ENCODE measurements around the gene SMPD2.

Gene SMPD2

DNA sequence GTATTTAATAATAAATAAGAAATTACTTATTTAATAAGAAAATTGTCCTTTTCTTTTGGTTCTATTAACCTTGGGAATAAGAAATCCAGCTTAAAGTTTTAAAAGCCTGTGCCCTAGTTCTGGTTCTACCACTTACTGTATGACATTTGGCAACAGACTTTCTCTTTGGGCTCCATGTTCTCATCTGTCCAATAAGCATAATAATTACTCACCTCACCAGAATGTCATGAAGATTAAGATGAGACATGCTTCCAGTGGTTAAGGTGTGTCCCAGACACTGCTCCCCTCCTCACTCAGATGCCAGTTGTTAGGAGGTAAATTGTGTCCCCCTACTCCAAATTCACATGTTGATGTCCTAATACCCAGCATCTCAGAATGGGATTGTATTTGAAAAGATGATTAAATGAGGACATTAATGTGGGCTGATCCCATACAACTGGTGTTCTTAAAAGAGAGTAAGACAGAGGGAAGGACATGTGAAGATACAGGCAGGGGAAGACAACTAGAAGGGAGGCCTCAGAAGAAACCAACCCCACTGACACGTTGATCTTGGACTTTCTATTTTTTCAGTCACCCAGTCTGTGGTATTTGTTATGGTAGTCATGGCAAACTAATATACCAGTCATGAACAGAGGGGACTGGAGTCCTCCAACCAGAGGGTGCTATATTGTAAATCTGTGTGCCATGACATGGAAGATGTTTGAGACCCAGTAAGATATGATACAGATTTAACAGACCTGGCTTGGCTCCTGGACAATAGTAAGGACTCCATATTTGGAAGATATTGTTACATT is 21.4 kb downstream of the SMPD2 start:
- DNase-seq, result no peak

DNA sequence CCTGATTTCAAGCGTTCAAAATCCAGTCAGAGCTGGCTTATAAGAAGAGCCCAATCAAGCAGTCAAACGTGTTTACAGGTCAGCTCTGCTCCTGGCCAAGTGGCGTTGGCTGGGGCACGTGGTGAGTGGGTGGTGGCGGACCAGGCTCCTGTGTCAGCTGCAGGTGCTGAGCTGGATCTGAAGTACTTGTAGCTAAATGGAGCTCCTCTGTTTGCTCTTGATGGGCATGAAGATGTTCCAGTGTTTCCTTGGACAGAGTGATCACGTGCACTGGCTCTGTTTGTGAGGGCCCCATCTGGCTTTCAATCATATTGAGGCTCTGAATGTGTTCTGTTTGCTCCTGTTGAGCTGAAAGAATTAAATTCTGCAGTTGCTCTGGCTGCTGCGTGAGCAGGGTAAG is 25.2 kb downstream of the SMPD2 start:
- no peak for DNase-seq

DNA sequence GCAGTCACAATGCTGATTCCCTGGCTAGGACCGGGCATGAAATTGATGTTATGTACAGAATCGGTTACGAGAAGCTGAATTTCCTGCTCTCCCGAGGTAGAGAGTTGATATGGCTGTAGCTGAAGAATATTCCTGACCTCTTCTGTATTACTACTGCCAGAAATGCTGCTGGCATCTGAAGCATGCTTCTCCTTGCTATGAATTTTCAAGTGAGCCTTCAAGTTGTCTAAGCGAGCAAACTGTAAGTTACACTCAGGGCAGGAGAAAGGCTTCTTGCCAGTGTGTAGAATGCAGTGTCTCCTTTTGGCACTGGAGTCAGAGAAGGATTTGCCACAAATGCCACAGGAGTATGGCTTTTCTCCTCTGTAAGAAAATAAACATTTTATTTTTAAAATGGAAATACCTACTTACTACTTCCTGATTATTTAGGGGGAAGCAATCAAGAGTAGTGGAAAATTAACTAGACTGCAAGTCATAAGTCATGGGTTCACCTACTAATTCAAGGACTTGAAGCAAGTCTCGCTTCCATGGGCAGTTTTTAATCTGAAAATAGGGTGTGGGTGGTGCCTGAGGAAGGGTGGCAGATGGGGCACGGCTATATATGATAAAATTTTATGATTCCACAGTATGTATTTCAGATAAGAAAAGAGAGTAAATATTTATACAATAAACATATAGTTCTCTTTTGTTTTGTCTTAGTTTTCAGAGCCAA is 25.8 kb downstream of the SMPD2 start:
- DNase-seq, result no peak

DNA sequence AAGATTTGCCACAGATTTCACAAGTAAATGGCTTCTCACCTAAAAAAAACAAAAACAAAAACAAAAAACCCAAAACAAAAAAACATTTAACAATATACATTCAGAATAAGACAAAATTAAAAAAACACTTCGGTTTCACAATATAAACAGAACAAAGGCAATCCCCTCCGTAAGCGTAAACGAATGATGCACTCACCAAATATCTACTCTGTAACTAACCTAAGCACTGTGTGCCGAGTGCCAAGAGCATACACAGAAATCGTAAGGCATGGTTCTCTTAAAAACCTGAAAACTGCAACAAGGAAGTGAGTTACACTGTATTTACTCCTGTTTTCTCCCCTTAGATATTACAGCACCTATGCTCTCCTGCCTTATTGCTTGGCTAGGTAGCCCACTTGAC is 27.2 kb downstream of the SMPD2 start:
- no peak for DNase-seq

- DNase-seq, result no peak
These were observed 29.2 kb downstream of the SMPD2 start for GRCh38 chr6:109469591-109470189.

DNA sequence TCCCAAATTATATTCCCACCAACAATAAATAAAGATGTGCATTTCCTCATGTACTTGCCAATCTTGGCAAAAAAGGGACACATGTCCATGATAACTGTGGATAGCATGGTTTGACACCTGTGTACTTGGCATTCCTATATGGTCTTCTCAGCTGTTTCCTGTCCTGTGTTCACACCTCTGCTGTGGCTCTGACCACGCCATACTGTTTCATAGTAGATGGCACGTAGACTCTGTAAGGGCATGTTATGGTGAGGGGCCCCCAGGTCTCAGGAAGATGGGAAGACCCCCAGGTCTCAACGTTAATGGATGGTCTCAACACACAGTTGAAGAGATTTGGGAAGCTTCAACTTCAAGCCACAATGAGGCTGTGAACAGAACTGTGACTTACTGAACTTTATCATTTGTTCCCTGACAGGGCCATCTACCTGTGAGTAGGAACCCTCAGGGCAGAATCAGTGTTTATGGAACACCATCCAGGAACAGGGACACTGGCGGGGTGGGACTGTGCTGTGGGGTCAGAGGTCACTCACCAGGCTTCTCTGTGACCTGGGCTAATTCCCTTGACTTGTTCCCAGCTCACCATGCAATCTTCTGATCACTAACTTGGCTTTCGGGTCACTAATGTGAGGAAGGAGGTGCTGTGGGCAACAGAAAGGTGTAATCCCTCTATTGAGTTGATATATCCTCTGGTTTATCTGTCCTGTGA is 30.7 kb downstream of the SMPD2 start:
- no peak for DNase-seq

- DNase-seq, result no peak
These were observed 31.8 kb downstream of the SMPD2 start for GRCh38 chr6:109472132-109472995.

DNA sequence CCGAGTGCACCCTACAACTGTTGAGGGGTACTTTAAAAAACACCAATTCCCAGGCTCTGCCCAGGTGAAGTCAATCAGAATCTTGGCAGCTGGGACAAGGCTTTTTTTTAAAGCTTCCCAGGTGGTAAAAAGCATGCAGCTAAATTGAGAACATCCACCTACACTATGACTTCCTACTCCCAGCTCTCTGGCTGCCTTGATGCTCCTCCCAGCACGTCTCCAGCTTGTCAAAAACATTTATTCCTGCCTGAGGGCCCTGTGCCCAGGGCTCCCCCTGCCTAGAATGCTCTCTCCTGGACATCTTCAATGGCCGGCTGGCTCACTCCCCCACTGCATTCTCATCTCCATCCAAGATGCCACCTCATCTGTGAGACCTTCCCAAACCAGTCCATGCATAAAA is 32.6 kb downstream of the SMPD2 start:
- DNase-seq, result no peak

- no peak for DNase-seq
These were observed 34.5 kb downstream of the SMPD2 start for GRCh38 chr6:109474995-109475394.

DNA sequence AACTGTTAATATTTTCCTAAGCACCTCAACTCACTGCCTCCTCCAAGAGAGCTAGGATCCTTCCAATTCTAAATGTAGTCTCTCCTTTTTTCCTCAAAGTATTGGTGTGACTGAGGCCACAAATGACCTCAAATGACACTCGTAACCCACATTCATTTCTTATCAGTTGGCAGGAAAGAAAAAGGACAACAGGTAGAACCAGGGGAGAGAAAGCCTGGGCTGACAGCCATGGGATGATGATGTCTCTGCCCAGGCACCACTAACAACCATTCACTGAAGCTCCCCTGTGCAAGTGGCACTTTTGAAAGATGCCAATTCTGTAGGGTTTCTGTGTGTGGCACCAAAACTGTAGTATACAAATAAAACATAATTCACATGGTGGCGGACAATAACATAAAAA is 35.1 kb downstream of the SMPD2 start:
- no peak for DNase-seq

GRCh38 chr6:109477184-109477583 is 36.7 kb downstream of the SMPD2 start:
- DNase-seq, result no peak

DNA sequence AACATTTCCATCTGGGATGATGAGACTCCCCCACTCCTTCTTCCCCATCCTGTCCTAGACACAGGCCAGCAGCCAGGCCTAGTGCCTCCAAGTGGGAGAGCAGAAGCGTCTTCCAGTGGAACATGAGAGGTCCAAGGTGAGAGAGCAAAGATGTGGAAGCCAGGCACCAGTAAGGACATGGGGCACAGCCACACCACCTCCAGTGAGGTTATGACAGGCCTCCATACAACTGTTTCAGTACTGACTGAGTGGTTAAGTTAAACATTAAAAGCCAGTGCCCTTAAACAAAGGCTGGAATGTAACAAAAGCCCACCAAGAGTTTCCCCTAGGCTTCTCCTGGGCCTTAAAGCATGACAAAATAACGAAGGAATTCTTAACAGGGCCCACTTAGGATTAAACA is 37.2 kb downstream of the SMPD2 start:
- no peak for DNase-seq

GRCh38 chr6:109478222-109478805 is 37.8 kb downstream of the SMPD2 start:
- no peak for DNase-seq

- no peak for DNase-seq
These were observed 38.5 kb downstream of the SMPD2 start for GRCh38 chr6:109478841-109479624.

GRCh38 chr6:109480993-109481480 is 40.5 kb downstream of the SMPD2 start:
- no peak for DNase-seq

GRCh38 chr6:109482905-109483734 is 42.6 kb downstream of the SMPD2 start, which contains the start of gene ZBTB24:
TSS of gene ZBTB24 (minus strand) at chr6:109483219. CDS start at chr6:109482026, 1,193 bp downstream.
- peak; percentile 93 for DNase-seq

DNA sequence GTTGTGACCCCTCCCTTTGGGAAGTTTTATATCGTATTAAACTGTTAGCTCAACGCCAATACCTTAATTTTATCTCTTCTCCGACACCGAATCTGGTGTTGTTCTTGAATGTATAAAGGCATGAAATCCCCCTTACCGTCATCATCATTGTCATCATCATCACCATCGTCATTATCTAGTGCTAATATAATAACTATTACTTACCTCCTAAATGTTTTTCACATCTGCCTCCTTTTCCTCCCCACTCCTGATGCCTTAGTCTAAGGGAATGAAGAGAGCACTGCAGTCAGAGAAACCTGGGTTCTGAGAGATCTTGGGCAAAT is 43.2 kb downstream of the SMPD2 start:
- no peak for DNase-seq

GRCh38 chr6:109484122-109484521 is 43.6 kb downstream of the SMPD2 start:
- no peak for DNase-seq

DNA sequence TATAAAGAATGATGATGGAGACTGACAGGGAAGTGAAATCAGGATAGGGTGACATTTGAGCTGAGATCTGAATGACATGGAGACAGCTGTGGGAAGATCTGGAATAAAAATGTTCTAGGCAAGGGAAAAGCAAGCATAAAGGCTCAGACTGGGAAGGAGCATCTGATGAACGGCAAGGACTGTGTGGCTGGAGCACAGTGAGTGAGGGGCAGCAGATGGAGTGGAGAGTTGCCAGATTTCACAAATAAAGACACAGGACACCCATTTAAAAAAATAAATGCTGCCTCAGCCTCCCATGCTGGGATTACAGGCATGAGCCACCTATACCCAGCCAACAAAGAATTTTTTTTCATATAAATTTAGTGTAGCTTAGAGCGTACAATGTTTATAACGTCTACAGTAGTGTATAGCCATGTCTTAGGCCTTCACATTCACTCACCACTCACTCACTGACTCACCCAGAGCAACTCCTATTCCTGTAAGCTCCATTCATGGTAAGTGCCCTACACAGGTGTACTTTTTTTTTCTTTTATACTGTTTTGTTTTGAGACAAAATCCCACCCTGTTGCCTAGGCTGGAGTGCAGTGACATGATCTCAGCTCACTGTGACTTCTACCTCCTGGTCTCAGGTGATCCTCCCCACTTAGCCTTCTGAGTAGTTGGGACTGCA is 44.9 kb downstream of the SMPD2 start:
- DNase-seq, result no peak

DNA sequence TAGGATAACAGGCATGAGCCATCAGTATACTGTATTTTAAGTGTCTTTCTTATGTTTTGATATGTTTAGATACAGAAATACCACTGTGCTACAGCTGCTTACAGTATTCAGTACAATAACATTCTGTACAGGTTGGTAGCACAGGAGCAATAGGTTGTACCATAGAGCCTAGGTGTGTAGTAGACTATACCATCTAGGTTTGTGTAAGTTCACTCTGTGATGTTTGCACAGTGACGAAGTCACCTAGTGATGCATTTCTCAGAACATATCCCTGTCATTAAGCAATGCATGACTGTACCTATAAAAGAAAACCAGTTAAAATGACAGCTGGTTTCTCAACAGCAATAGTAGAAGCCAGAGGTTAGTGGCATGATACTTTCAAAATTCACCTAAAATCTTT is 45.5 kb downstream of the SMPD2 start:
- DNase-seq, result no peak
